Inferior parietal cortex (tissue), 1 donor: ENCODE results near the gene COBLL1.
"Not testable (repeated sequence)": the region's sequence is repeated elsewhere in the genome, so short reads cannot be mapped to it uniquely, and the experiment has no call there.

Experiments
- DNase-seq: peaks from one replicate; pipeline ENCODE4 v3.0.0-alpha.2; 2016; ENCODE audit errors: extremely low spot score

Gene COBLL1

GRCh38 chr2:164785457-164785856, 56.2 kb downstream of the COBLL1 start:
- DNase-seq = no peak

DNA sequence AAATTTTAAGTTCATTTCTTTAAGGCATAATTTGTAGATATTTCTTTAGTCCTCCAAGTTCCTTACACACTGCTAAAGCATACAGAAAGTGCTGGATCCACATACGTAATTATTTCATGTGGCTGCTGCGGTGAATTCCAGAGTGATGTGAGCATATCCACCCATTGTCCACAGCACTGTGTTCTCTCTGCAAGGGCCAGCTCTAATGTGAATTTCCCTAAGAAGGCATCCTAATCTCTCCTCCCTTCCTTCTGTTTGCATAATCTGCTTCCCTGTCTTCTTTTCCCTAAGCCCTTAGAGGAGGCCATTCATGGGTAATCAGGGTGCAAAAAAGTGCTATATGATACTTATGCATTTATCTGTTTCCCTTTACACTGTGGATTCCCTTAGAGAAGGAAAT, 57.2 kb downstream of the COBLL1 start:
- no peak for DNase-seq

- DNase-seq = no peak
Observed at GRCh38 chr2:164782323-164782722, 59.3 kb downstream of the COBLL1 start.

DNA sequence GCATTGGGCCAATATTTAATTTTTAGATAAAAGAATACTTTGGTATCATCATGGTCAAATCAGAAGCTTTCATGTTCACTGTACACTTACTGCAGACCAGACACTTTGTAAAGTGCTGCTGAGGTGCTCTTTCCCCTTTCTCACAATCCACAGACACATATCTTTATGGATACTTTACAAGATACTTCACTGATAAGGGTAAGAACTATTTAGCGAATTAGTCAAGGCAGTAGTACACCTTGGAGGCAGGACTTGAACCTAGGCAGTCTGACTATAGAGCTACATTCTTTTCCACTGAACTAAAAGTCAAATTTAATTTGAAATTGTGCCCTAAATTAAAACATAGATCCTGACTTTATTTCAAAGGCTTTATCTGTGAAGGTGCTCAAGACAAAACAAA, 60.2 kb downstream of the COBLL1 start:
- DNase-seq = no peak

GRCh38 chr2:164780611-164781178, 60.9 kb downstream of the COBLL1 start:
- DNase-seq = no peak

DNA sequence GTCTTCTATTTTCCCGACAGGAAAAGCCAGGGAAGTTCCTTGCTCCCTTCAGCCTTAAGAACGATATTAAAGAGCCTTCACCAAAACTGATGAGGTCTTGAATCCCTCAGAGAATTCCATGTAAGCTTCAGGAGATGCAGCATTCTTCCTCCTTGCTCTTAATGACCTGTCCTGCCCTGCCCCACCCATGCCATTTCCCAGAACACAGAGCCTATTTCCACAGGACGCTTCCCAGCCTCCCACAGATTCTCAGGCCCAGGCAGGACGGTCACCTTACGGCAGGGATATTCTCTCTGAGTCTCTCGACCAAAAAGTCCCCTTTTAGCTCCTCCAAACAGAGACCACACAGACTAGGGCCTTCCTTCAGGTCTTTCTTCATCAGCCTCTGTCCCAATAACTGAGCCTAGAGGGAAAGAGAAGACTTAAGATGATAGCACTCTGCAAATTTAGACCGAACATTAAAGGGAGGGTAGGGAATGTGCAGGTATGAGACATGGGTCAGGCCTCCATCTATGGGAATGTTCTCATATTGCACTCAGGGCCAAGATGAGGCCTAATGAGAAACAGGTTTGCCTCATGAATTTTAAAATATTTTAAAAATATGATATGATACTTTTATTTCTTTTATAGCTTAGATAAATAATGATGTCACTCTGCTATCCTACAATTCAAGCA, 62.1 kb downstream of the COBLL1 start:
- DNase-seq = no peak

DNA sequence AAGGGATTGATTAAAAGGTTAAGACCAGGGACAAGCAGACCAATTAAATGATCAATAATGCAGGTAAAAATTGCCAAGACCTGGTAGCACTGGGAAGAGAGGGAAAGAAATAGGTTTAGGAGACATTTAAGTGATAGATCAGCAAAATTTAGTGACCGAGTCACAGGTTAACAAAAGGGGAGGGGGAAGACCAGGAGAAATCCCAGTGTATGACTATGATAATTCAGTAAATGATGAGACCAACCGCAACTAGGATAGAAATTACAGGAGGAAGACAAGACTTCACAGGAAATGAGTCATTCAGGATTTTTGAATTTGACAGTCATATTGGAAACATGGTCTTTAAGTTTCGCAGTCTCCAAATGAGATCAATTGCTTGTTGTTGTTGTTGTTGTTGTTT, 62.9 kb downstream of the COBLL1 start:
- DNase-seq = no peak

GRCh38 chr2:164777847-164778461, 63.7 kb downstream of the COBLL1 start:
- DNase-seq = no peak

GRCh38 chr2:164773635-164774034, 68.0 kb downstream of the COBLL1 start:
- no peak for DNase-seq

DNA sequence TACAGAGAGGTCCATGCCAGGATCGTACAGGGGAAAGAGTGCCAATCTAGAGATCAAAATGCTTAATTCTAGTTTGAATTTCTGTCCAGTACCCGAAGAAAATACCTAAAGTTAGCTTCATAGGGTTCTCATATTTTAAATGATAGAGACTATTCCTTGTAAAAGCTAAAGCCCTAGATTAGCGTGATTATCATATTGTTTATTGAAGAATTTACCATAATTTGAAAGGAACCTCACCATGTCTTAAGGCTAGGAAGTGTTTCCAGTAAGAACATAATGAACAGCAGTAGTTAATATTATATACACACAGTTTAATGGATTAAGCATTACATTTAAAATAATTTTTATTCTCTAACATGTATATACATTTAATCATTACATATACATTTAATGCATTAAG, 68.5 kb downstream of the COBLL1 start:
- no peak for DNase-seq

- DNase-seq = no peak
Observed at GRCh38 chr2:164771897-164772296, 69.7 kb downstream of the COBLL1 start.

- DNase-seq = no peak
Observed at GRCh38 chr2:164770421-164770916, 71.2 kb downstream of the COBLL1 start.

DNA sequence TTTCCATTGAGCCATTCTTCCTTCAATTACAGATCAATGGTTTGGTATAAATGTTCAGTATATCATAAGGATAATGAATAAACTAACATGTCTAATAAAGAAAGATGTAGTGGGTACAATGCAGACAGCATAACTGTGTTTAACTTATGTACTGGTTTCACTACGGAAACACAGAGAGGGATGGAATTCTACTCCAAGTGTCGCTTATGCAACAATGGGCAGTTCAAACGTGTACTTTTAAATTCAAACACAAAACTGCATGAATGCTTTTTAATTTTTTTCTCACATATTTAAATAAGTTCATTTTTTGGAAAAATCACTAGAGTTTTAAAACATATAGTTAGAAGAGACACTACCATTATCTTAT, 74.7 kb downstream of the COBLL1 start:
- no peak for DNase-seq

GRCh38 chr2:164766216-164766953, 75.2 kb downstream of the COBLL1 start:
- DNase-seq = no peak

DNA sequence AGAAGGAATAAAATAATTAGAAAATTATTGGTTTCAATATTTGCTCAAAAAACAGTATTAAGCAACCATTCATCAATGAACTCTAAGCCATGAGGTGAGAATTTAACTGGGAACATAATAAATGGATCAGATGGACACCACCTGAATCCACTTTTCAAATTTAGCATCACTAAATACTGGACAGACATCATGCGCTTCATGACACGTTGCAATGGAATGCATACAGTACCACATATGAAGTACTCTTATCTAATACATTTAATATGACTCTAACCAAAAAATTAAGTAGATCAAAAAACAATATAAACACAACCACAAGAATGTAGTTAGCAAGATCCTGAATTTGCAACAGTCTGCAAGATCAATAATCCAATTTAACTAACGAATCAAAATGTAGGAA, 76.6 kb downstream of the COBLL1 start:
- no peak for DNase-seq

- DNase-seq = no peak
Observed at GRCh38 chr2:164764474-164764873, 77.1 kb downstream of the COBLL1 start.

DNA sequence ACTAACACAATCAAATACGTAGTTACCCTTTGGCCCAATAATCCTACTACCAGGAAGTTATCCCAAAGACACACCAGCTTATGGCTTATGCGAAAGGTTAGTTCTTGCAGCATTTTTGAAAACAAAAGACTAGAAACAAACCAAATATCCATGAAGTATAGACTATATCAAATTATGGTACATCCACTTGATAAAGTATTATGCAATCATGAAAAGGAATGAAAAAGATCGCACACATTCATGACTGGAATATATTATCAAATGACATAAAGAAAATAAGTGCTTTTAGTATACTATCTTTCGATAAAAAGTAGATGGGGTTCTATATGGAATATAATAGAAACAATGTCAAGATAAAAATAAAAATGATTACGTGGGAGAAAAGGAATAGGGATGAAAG, 78.2 kb downstream of the COBLL1 start:
- DNase-seq = no peak

DNA sequence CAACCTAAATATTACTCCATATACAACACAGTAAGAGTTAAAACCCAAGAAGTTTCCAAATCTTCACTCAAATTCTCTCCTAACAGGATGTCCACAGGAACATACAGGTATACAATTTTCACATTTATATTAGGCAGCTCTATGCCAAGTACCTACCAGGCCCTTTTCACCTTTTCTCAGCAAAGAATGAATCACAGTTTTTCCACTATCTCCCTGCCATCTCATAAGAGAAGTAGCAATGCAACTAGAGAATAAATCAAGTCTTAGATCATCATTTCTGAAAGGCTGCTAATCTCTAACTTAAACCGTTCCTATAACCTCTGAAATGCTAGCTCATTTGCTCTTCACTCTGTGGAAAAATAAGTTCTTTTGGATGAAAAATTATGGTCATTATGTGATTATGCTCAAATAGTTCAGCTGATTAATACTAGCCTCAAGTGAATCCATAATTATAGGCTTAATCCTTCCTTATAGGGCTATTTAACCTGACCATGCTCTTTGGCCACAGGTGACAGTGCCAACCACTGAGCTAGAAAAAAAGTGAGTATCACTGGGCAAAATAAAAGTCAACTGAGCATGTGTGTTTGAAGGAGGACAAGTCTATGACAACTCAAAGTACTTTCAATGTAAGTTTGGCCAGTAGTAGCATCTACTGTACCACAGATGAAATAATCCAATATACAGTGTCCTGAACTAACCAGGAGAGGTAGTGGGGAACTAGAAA, 79.7 kb downstream of the COBLL1 start:
- no peak for DNase-seq

GRCh38 chr2:164761201-164761600, 80.4 kb downstream of the COBLL1 start:
- DNase-seq = not testable (repeated sequence)

- DNase-seq = no peak
Observed at GRCh38 chr2:164760179-164760578, 81.4 kb downstream of the COBLL1 start.

GRCh38 chr2:164757934-164758695, 83.5 kb downstream of the COBLL1 start:
- DNase-seq = no peak
